SK-N-SH (cell line): ENCODE results near the gene FMNL2. TPM values are rescaled to one million over a fixed set of nuclear protein-coding genes. Genes with fewer than 3 reads are reported as not detected.

Experiments used
- CTCF ChIA-PET: fragments of 300-600, 350-600 bp; formaldehyde crosslinking; extraction: SDS; loops from one replicate; lab custom pipeline; 2021; lab: Yijun Ruan, JAX
- POLR2A ChIA-PET: fragments of 350-600 bp; sonication (Branson Sonifier 250); formaldehyde crosslinking; extraction: SDS; loops from one replicate; lab custom pipeline; 2020; ENCODE audit warnings: antibody characterized with exemption, inconsistent platforms; lab: Yijun Ruan, JAX
- DNase-seq: peaks from one replicate; pipeline ENCODE4 v3.0.0; 2012
- H2AFZ ChIP-seq: fragments of 200-600 bp; sonication (generic); 2 replicates; pipeline ENCODE4 v1.8.1; 2016; ENCODE audit warnings: antibody characterized with exemption, mild to moderate bottlenecking, low read depth
- H3F3A ChIP-seq: fragments of 200-600 bp; sonication (generic); replicated peaks from 2 replicates; pipeline ENCODE3; 2016; ENCODE audit warnings: antibody characterized with exemption, mild to moderate bottlenecking; ENCODE audit not compliant: insufficient read depth
- H3K27ac ChIP-seq, 2 experiments: fragments of 200-500 bp in 1 of 2; fragments of 200-600 bp in 1 of 2; sonication (Bioruptor generic) in 1 of 2; sonication (generic), shearing (Covaris generic) in 1 of 2; 2 replicates each; pipeline versions ENCODE4 v1.5.1 to v1.6.1; 2014 to 2016; ENCODE audit warnings: low read depth in 2 of 2, inconsistent platforms in 1 of 2, low read length in 1 of 2, mild to moderate bottlenecking in 1 of 2, mixed read lengths in 1 of 2
- H3K27me3 ChIP-seq: fragments of 200-600 bp; sonication (generic), shearing (Covaris generic); 2 replicates; pipeline ENCODE4 v1.6.1; 2016; ENCODE audit warnings: mixed run types; ENCODE audit not compliant: insufficient read depth
- H3K36me3 ChIP-seq, 2 experiments: fragments of 200-500 bp in 1 of 2; fragments of 200-600 bp in 1 of 2; sonication (Bioruptor generic) in 1 of 2; sonication (generic) in 1 of 2; replicated peaks in 1 of 2; 2 replicates each; pipeline versions ENCODE3 to v1.5.1; 2014 to 2016; ENCODE audit warnings: low read length in 1 of 2, mild to moderate bottlenecking in 1 of 2; ENCODE audit not compliant: insufficient read depth in 2 of 2, control insufficient read depth in 1 of 2
- H3K4me1 ChIP-seq, 2 experiments: fragments of 200-500 bp in 1 of 2; fragments of 200-600 bp in 1 of 2; sonication (Bioruptor generic) in 1 of 2; sonication (generic), shearing (Covaris generic) in 1 of 2; 2 replicates each; pipeline versions ENCODE4 v1.5.1 to v1.6.1; 2014 to 2016; ENCODE audit warnings: low read depth in 1 of 2, low read length in 1 of 2, mixed run types in 1 of 2; ENCODE audit not compliant: insufficient read depth in 2 of 2, control insufficient read depth in 1 of 2
- H3K4me2 ChIP-seq: fragments of 200-600 bp; sonication (generic), shearing (Covaris generic); 2 replicates; pipeline ENCODE4 v1.6.1; 2017; ENCODE audit warnings: mixed run types
- H3K4me3 ChIP-seq, 2 experiments: fragments of 200-500 bp in 1 of 2; fragments of 200-600 bp in 1 of 2; sonication (Bioruptor generic) in 1 of 2; sonication (generic), shearing (Covaris generic) in 1 of 2; 2 replicates each; pipeline versions ENCODE4 v1.5.1 to v1.8.1; 2014 to 2016; ENCODE audit warnings: low read depth in 2 of 2, inconsistent platforms in 1 of 2, low read length in 1 of 2, mild to moderate bottlenecking in 1 of 2, mixed read lengths in 1 of 2, moderate library complexity in 1 of 2
- H3K79me2 ChIP-seq: fragments of 200-600 bp; sonication (generic); 2 replicates; pipeline ENCODE4 v1.8.1; 2017; ENCODE audit warnings: mild to moderate bottlenecking; ENCODE audit not compliant: insufficient read depth
- H3K9ac ChIP-seq: fragments of 200-600 bp; sonication (generic); 2 replicates; pipeline ENCODE4 v1.6.1; 2017; ENCODE audit warnings: mixed run types
- H3K9me2 ChIP-seq: fragments of 200-600 bp; sonication (generic); 2 replicates; pipeline ENCODE4 v1.6.1; 2017; ENCODE audit warnings: mixed run types
- H3K9me3 ChIP-seq: fragments of 200-600 bp; sonication (generic); 2 replicates; pipeline ENCODE4 v1.6.1; 2017; ENCODE audit warnings: mixed run types, mild to moderate bottlenecking, moderate library complexity
- H4K20me1 ChIP-seq: fragments of 200-600 bp; sonication (generic); 2 replicates; pipeline ENCODE4 v1.6.1; 2017; ENCODE audit warnings: mild to moderate bottlenecking, mixed run types; ENCODE audit not compliant: insufficient read depth
- CTCF ChIP-seq: fragments of 200-600 bp; sonication (generic); IDR thresholded peaks from 2 replicates; pipeline ENCODE4 v1.6.1; 2017; ENCODE audit warnings: antibody characterized with exemption, mild to moderate bottlenecking, moderate library complexity
- EP300 ChIP-seq, 2 experiments: IDR thresholded peaks; 2 replicates each; pipeline versions ENCODE4 v1.4.0 to v1.6.1; 2012; ENCODE audit warnings: borderline replicate concordance in 1 of 2, low read depth in 1 of 2, low read length in 1 of 2
- EZH2phosphoT487 ChIP-seq: fragments of 200-600 bp; sonication (generic); IDR thresholded peaks from 2 replicates; pipeline ENCODE4 v1.6.1; 2017; ENCODE audit warnings: low read depth, mixed run types, mild to moderate bottlenecking, antibody characterized with exemption, moderate library complexity, borderline replicate concordance
- FOSL2 ChIP-seq: IDR thresholded peaks from 2 replicates; pipeline ENCODE4 v1.4.0; 2012; ENCODE audit warnings: low read depth, mild to moderate bottlenecking, moderate library complexity, borderline replicate concordance
- FOXJ3 ChIP-seq: sonication (generic); formaldehyde crosslinking; IDR thresholded peaks from 2 replicates; pipeline ENCODE4 v1.5.1; 2020; ENCODE audit warnings: mild to moderate bottlenecking, missing genetic modification reagents
- GATA2 ChIP-seq: sonication (generic); formaldehyde crosslinking; IDR thresholded peaks from 2 replicates; pipeline ENCODE4 v1.5.0; 2020; ENCODE audit warnings: mild to moderate bottlenecking, missing genetic modification reagents
- IRF3 ChIP-seq: fragments of 150-350 bp; IDR thresholded peaks from 2 replicates; pipeline ENCODE4 v1.6.1; 2016; ENCODE audit warnings: mild to moderate bottlenecking, low read depth, low read length
- RAD21 ChIP-seq: IDR thresholded peaks from 2 replicates; pipeline ENCODE4 v1.6.1; 2012; ENCODE audit warnings: mild to moderate bottlenecking, low read length
- RXRA ChIP-seq: IDR thresholded peaks from 2 replicates; pipeline ENCODE4 v1.4.0; 2012; ENCODE audit warnings: low read depth, mild to moderate bottlenecking, borderline replicate concordance
- SIN3A ChIP-seq: IDR thresholded peaks from 2 replicates; pipeline ENCODE4 v1.6.1; 2012; ENCODE audit warnings: low read depth, mild to moderate bottlenecking, low read length, moderate library complexity, borderline replicate concordance
- TAF1 ChIP-seq: IDR thresholded peaks from 2 replicates; pipeline ENCODE4 v1.6.1; 2012; ENCODE audit warnings: low read depth, mild to moderate bottlenecking, low read length, moderate library complexity, borderline replicate concordance
- TCF12 ChIP-seq: IDR thresholded peaks from 2 replicates; pipeline ENCODE4 v1.4.0; 2012
- TEAD4 ChIP-seq: IDR thresholded peaks from 2 replicates; pipeline ENCODE4 v1.4.0; 2012; ENCODE audit warnings: mild to moderate bottlenecking, borderline replicate concordance; ENCODE audit not compliant: insufficient read depth
- USF2 ChIP-seq: fragments of 150-350 bp; IDR thresholded peaks from 2 replicates; pipeline ENCODE4 v1.6.1; 2017; ENCODE audit warnings: antibody characterized with exemption, low read length, low read depth, borderline replicate concordance
- ZBTB33 ChIP-seq: IDR thresholded peaks from 2 replicates; pipeline ENCODE4 v1.4.0; 2012; ENCODE audit warnings: low read depth, borderline replicate concordance
- whole genome bisulfite sequencing: methylation state at CpG from one replicate; pipeline ENCODE4 v1.1.6; 2017; ENCODE audit warnings: low lambda C conversion rate; 5-methylcytosine and 5-hydroxymethylcytosine counted together
- polyA plus RNA-seq, 3 experiments: library from polyadenylated mRNA; depleted of rRNA; stranded (reverse); fragments of >200 nt; gene quantifications; 2 replicates each; pipeline ENCODE4 v1.2.3, GENCODE V29; 2012

FMNL2 gene
- polyA plus RNA-seq, 1 of the 3 experiments (the other 2 are of a cell fraction), result 14.5 TPM

GRCh38 chr2:152594792-152595191 is 259.8 kb downstream of the FMNL2 start:
- ChIA-PET CTCF (no interaction called here), POLR2A (no interaction called here)
- no peak for TF ChIP-seq EZH2phosphoT487
- no peak for TF ChIP-seq IRF3
- no peak for TF ChIP-seq TAF1
- no peak for TF ChIP-seq RXRA
- TF ChIP-seq CTCF, result no peak
- no peak for TF ChIP-seq RAD21
- TF ChIP-seq EP300 (IDR thresholded peaks at IDR 0.05; ENCODE audit: borderline replicate concordance in 1 of 2, low read depth in 1 of 2, low read length in 1 of 2), result no peak
- no peak for TF ChIP-seq ZBTB33
- TF ChIP-seq FOXJ3 (CRISPR knock-in tag), result no peak
- TF ChIP-seq USF2, result no peak
- TF ChIP-seq TEAD4, result no peak
- no peak for TF ChIP-seq GATA2
- no peak for TF ChIP-seq FOSL2
- no peak for TF ChIP-seq TCF12
- TF ChIP-seq SIN3A, result no peak
- no peaks in the 10 kb centered on the region for H3F3A ChIP-seq
- no peak overlapping the region for H3K4me3 ChIP-seq
- no peak for DNase-seq
- H3K27me3 ChIP-seq, result no peaks in the 10 kb centered on the region
- 95% methylated on average over 1 of the region's 3 CpGs for WGBS
- no peaks in the 10 kb centered on the region for H3K4me1 ChIP-seq
- no peak overlapping the region for H3K27ac ChIP-seq
- H3K9ac ChIP-seq, result no peak overlapping the region
- H4K20me1 ChIP-seq, result no peaks in the 10 kb centered on the region
- no peaks in the 10 kb centered on the region for H3K36me3 ChIP-seq
- H3K9me3 ChIP-seq, result no peaks in the 10 kb centered on the region
- H3K9me2 ChIP-seq, result no peaks in the 10 kb centered on the region
- H2AFZ ChIP-seq, result no peak overlapping the region
- H3K79me2 ChIP-seq, result no peaks in the 10 kb centered on the region
- no peak overlapping the region for H3K4me2 ChIP-seq
